ENCODE measurements around the gene ZSWIM6. TPM values are rescaled to one million over a fixed set of nuclear protein-coding genes. Genes with fewer than 3 reads are reported as not detected.

ZSWIM6 gene
- total RNA-seq, 1 experiment from 2014 or later, result 12.9 TPM

DNA sequence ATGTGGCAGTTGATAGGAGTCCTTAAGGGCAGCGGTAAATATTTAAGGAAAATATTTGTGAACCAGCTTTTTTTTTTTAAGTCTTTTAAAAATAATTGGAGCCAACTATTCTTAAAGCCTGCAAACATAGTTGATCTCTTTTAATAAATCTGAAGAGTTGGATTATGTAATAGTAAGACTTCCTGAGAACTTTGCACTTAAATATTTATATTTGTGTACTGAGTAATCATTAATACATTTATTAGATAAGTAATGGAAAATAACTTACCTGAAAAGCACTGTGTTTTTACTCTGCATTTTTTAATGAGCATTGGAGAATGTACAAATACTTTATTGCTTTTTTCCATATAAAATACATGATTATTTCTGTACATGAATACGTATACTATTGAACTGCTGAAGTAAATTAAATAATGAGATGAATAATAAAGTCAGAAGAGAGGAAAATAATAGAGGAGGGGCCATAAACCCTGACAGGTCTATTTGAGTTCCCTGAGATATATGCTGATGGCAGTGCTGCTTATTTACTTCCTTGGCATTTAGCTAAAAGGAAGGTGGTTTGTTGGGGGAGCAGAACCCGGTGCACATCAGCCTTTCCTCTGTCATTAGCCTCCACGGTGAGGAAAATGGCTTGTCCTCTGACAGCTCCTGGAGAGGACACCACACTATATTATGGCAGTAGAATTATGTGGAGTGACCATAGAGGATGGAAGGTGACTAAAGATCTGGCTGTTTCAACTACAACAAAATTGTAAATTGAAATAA is 148.0 kb downstream of the ZSWIM6 start:
- BruUV-seq (replicated peaks), result no TSS peak
- H3K9me2 ChIP-seq (ENCODE audit: insufficient read depth), result no peaks in the 10 kb centered on the region
- no peak overlapping the region for H3K27ac ChIP-seq
- intact Hi-C loops (cut with micrococcal nuclease; ENCODE audit: unreplicated experiment), result no loop called here
- H3K27me3 ChIP-seq (ENCODE audit: insufficient read depth, low read depth), result no peaks in the 10 kb centered on the region
- no peaks in the 10 kb centered on the region for H3K9me3 ChIP-seq (ENCODE audit: insufficient read depth, low read depth)
- CTCF ChIA-PET, result no interaction called here
- no peak overlapping the region for H3K4me3 ChIP-seq
- H3K4me2 ChIP-seq, result no peak overlapping the region
- no peaks in the 10 kb centered on the region; the same call in 1 of the 2 replicates for H3F3A ChIP-seq (ENCODE audit: insufficient read depth, low read depth)
- H2AFZ ChIP-seq, result no peak overlapping the region
- no peaks in the 10 kb centered on the region for H3K4me1 ChIP-seq (replicated peaks; ENCODE audit: insufficient read depth)
- no peak for TF ChIP-seq EZH2 (IDR thresholded peaks at IDR 0.05; ENCODE audit: low read depth)
- TF ChIP-seq, protein P1, sequence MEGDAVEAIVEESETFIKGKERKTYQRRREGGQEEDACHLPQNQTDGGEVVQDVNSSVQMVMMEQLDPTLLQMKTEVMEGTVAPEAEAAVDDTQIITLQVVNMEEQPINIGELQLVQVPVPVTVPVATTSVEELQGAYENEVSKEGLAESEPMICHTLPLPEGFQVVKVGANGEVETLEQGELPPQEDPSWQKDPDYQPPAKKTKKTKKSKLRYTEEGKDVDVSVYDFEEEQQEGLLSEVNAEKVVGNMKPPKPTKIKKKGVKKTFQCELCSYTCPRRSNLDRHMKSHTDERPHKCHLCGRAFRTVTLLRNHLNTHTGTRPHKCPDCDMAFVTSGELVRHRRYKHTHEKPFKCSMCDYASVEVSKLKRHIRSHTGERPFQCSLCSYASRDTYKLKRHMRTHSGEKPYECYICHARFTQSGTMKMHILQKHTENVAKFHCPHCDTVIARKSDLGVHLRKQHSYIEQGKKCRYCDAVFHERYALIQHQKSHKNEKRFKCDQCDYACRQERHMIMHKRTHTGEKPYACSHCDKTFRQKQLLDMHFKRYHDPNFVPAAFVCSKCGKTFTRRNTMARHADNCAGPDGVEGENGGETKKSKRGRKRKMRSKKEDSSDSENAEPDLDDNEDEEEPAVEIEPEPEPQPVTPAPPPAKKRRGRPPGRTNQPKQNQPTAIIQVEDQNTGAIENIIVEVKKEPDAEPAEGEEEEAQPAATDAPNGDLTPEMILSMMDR (conservative IDR thresholded peaks at IDR 0.05), result no peak
- POLR2A ChIA-PET (ENCODE audit: unreplicated experiment), result interaction anchor here (0.5 kb wide), 1 partner anchor 148 kb away, joined by 7 read pairs; the partner anchor contains the start of gene ZSWIM6
- H4K20me1 ChIP-seq (ENCODE audit: insufficient read depth), result no peaks in the 10 kb centered on the region; the same call in 1 of the 2 replicates
- DNase-seq, result no peak
- H3K79me2 ChIP-seq (ENCODE audit: low read depth), result no peaks in the 10 kb centered on the region
- H3K36me3 ChIP-seq (ENCODE audit: low read depth), result no peaks in the 10 kb centered on the region

DNA sequence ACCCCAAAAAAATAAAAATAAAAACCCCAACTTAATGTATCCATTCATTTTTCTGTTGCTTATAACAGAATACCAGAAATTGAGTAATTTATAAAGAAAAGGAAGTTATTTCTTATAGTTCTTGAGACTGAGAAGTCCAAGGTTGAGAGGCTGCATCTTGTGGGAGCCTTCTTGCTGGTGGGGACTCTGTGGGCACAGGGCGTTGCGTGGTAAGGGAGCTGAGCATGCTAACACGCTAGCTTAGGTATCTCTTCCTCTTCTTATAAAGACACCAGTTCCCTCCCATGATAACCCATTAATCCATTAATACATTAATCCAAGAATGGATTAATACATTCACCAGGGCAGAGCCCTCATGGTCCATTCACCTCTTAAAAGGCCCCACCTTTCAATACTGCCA is 150.9 kb downstream of the ZSWIM6 start:
- H3K36me3 ChIP-seq (ENCODE audit: low read depth), result no peaks in the 10 kb centered on the region
- no peak overlapping the region for H2AFZ ChIP-seq
- CTCF ChIA-PET, result no interaction called here
- intact Hi-C loops (cut with micrococcal nuclease; ENCODE audit: unreplicated experiment), result no loop called here
- no TSS peak for BruUV-seq (replicated peaks)
- H3K4me3 ChIP-seq, result no peak overlapping the region
- no peaks in the 10 kb centered on the region for H3K4me1 ChIP-seq (replicated peaks; ENCODE audit: insufficient read depth)
- H3F3A ChIP-seq (ENCODE audit: insufficient read depth, low read depth), result no peaks in the 10 kb centered on the region; the same call in 1 of the 2 replicates
- no peaks in the 10 kb centered on the region for H3K9me2 ChIP-seq (ENCODE audit: insufficient read depth)
- no peak overlapping the region for H3K27ac ChIP-seq
- no peaks in the 10 kb centered on the region for H3K27me3 ChIP-seq (ENCODE audit: insufficient read depth, low read depth)
- no peak for TF ChIP-seq EZH2 (IDR thresholded peaks at IDR 0.05; ENCODE audit: low read depth)
- TF ChIP-seq, protein P1 (conservative IDR thresholded peaks at IDR 0.05), result no peak
- POLR2A ChIA-PET (ENCODE audit: unreplicated experiment), result interaction anchor here (0.9 kb wide), 1 partner anchor 21 kb away, joined by 3 read pairs; no protein-coding TSS in a partner anchor
- H3K4me2 ChIP-seq, result no peak overlapping the region
- no peaks in the 10 kb centered on the region; the same call in 1 of the 2 replicates for H4K20me1 ChIP-seq (ENCODE audit: insufficient read depth)
- DNase-seq, result no peak
- no peaks in the 10 kb centered on the region for H3K9me3 ChIP-seq (ENCODE audit: insufficient read depth, low read depth)
- 0 out of 2 replicates have a peak, but pooled peaks cover 5% of the 10 kb centered on the region for H3K79me2 ChIP-seq (ENCODE audit: low read depth)

DNA sequence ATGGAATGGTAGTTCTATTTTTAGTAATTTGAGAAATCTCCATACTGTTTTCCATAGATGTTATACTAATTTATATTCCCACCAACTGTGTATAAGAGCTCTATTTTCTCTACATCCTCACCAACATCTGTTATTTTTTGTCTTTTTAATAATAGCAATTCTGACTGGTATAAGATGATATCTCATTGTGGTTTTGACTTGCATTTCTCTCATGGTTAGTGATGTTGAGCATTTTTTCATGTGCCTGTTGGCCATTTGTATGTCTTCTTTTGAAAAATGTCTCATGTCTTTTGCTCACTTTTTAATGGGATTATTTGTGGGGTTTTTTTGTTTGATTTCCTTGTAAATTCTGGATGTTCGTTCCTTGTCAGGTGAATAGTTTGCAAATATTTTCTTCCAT is 154.4 kb downstream of the ZSWIM6 start:
- DNase-seq, result no peak
- Histone ChIP-seq H3K4me1 (replicated peaks; ENCODE audit: insufficient read depth) (no peaks in the 10 kb centered on the region), H2AFZ (no peak overlapping the region), H3K36me3 (ENCODE audit: low read depth) (no peaks in the 10 kb centered on the region), H3F3A (ENCODE audit: insufficient read depth, low read depth) (no peaks in the 10 kb centered on the region), H3K9me3 (ENCODE audit: insufficient read depth, low read depth) (no peaks in the 10 kb centered on the region), H3K27me3 (ENCODE audit: insufficient read depth, low read depth) (no peaks in the 10 kb centered on the region), H3K79me2 (ENCODE audit: low read depth) (0 out of 2 replicates have a peak, but pooled peaks cover 5% of the 10 kb centered on the region), H3K9me2 (ENCODE audit: insufficient read depth) (no peaks in the 10 kb centered on the region), H3K4me3 (no peak overlapping the region), H3K4me2 (no peak overlapping the region), H4K20me1 (ENCODE audit: insufficient read depth) (0 out of 2 replicates have a peak, but pooled peaks cover 6% of the 10 kb centered on the region), H3K27ac (no peak overlapping the region)
- BruUV-seq (replicated peaks), result no TSS peak
- intact Hi-C loops (cut with micrococcal nuclease; ENCODE audit: unreplicated experiment), result no loop called here
- ChIA-PET POLR2A (ENCODE audit: unreplicated experiment) (no interaction called here), CTCF (no interaction called here)
- TF ChIP-seq EZH2 (IDR thresholded peaks at IDR 0.05; ENCODE audit: low read depth), result no peak
- TF ChIP-seq, protein P1 (conservative IDR thresholded peaks at IDR 0.05), result no peak
